Left colon (tissue), 2 donors: Measurements from ENCODE around the gene MAP1LC3A. TPM values are rescaled to one million over a fixed set of nuclear protein-coding genes. Genes with fewer than 3 reads are reported as not detected.
A peak's percentile ranks its signal among the peaks of the same experiment; 100 is the strongest.

Experiments
- ATAC-seq: fragments of 200-7000 bp; cut with Tn5 transposase; one replicate; pipeline ENCODE4 v1.9.1; 2020; ENCODE audit warnings: mild to moderate bottlenecking, moderate library complexity
- DNase-seq, 2 donors: peaks; one replicate each; pipeline ENCODE4 v3.0.0-alpha.2; 2020
- intact Hi-C, 2 donors: fragments of 100-400 bp; cut with DNase I in 1 of 2; cut with micrococcal nuclease in 1 of 2; formaldehyde crosslinking; loops; one replicate each; pipeline versions ENCODE4 v1.11.2 to v1.14.0; 2022; cut with DNase I, micrococcal nuclease
- total RNA-seq, 2 donors: library from RNA; stranded (reverse); fragmentation: NEBNext Ultra II Directional; extraction: Animal tissue kit (Norgen Biotek cat#: 25700); gene quantifications; one replicate each; pipeline ENCODE4 v1.2.1, GENCODE V29; 2021
- donor health status: DM: no; HTN: no; CAD: no.
- donor health status: DM: yes; HTN: yes; CAD: no.

The MAP1LC3A gene
- total RNA-seq, 2 donors from 2014 or later = 42.8 to 47.7 TPM

DNA sequence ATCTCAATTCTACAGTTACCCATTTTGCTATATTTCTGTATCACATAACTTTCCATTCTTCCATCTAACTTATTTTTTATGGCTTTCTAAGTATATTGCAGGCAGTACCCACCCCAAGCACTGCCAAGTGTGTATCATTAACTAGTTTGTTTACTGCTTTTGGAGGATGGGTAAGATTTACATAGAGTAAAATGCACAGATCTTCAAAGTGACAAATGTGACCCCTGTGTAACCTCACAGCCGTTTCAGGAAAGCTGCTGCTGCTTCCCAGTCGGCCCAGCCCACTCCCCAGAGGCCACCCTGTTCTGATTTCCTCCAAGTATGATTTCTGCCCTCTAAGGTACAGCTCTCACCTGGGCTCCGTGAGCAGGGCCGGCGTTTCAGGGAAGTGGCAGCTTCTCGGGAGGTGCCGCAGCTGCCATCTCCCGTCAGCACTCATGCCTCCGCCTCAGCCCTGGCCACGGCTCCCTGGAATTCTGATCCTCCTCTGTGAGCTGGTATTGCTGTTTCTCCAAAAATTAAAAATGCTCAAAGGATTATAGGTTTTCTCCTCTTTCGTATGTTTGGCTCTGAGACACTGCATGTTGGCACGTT is 15.0 kb upstream of the MAP1LC3A start:
- DNase-seq (peak in 1 of 2 donors; percentile 51), ATAC-seq (peak; percentile 55)
- intact Hi-C loops = no loop called here

DNA sequence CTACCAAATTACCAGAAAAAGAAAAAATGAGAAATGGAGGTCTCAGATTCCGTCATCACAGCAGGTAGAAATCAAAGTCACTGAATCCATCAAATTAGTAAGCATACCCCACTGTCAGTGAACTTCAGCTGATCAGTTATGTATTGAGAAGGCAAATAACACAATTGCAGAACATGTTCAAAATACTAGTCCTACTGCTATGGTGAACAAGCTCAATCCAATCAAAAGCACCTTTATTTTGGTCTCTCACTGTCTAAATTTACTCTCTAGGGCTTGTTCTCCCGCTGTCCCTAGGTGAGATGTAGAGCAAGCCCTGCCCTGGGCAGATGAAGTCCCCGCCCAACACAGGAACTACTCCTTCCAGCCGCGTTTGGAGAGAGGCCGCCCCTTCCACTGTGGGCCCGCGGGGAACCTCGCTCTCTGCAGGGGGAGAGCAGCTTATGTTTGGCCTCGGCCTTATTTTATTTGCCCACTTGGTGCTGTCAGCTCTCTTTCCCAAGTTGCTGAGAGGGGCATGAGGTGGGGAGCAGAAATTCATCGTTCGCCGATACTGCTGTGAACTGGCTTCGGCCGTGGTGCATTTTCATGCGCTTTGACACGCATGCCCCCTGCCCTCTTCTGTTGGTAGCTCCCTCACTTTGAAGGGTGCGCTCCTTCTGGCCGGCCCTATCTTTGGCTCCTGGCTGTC is 14.3 kb upstream of the MAP1LC3A start:
- intact Hi-C loops = no loop called here
- ATAC-seq = peak; percentile 57
- DNase-seq = no peak

DNA sequence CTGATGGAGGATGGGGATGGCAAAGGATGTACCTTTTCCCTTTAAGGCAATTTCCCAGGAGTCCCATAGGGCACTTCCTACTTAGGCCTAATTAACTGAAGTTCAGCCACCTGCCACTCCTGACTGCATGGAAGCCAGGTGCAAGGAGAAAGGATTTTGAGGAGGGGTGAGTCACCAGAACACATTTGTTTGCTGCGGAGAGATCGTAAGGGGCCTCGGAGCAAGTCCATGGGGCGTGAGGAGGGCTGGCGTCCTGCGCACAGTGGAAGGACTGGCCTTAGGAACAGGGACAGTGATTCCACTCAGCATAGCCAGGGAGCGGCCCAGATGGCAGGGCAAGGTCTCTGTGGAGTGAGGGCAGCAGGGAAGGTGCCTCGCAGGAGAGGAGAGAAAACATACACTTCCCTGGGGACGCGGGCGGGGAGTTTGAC is 11.8 kb upstream of the MAP1LC3A start:
- ATAC-seq (peak; percentile 81), DNase-seq (peak; percentile 46 to 66)
- intact Hi-C loops = no loop called here

DNA sequence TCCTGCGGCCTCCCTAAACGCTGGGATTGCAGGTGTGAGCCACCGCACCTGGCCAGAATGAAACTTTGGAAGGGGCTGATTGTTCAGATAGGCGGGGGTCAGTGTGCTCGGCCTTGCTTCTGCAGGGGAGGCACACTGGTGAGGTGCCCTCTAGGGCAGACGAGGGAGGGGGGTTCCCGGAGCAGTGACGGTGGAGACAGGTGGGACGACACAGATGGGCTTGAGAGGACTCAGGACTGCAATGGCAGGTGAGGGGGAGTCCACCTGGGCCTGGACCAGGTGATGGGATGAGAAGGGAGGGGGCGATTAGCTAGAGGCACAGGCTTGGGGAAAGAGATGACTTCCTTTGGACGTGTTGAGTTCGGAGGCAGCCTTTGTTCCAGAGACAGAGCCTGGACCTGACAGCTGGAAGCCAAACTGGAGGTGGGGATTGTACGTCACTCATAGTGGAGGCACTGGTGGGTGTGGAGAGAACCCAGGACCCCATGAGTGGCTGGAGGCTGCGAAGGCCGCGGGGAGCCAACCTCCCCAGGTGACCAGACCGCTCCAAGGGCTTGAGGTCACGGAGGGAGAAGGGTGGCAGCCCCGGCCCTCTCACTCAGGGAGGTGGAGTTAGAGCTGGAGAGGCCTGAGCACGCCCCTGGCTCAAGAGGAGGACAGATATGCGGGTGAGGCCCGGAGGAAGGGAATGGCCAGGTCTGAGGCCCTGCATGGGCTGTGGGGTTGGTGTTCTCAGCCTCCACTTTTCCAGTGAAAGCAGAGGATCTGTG is 10.5 kb upstream of the MAP1LC3A start:
- ATAC-seq (no peak), DNase-seq (no peak)
- intact Hi-C loops = no loop called here

DNA sequence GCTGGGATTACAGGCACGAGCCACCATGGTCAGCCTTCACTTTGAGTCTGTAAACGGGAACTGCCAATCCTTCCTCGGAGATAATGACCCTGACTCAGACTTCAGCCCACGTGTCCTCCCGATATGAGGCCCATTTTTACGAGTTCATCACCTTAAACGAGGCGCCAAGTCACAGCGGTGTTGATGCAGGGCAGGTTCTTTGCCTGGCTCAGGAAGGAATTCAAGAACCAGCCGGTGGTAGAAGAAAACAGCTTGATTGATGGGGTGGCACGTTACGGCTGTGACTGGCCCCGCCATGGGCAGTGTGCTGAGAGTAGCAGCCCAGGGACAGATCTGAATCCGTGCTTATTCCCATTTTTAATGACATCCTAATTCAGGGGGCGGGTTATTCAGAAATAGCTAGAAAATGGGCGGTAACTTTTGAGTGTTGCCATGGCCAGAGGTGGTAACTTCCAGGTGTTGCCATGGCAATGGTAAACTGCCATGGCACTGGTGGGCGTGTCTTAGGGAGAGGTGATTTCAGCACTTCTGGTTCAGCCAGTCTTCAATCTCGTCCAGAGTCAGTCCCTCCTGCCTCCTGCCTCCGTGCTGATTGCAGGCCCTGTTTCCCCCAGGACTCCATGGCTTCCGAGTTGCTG is 9.1 kb upstream of the MAP1LC3A start:
- ATAC-seq = peak; percentile 35
- intact Hi-C loops = no loop called here
- peak in 1 of 2 donors; percentile 52 for DNase-seq

- intact Hi-C loops = no loop called here
- no peak for DNase-seq
- no peak for ATAC-seq
These were observed 8.6 kb upstream of the MAP1LC3A start for GRCh38 chr20:34549929-34550305.

DNA sequence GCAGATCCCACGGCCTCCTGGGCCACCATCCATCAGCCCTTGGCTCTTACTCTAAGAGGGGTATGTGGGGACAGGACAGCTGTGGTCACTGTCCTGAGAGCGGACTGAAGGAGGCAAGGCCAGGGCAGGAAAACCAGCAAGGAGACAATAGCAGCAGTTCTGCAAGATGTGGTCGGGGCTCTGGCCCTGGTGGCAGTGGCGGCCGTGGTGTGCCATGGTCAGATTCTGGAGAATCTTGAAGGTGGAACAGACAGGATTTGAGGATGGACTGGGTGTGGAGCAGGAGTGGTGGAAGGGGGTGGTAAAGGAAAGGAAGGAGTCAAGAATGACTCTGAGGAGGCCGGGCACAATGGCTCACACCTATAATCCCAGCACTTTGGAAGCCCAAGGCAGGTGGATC is 5.9 kb upstream of the MAP1LC3A start:
- DNase-seq (no peak), ATAC-seq (no peak)
- intact Hi-C loops = no loop called here

- intact Hi-C loops = no loop called here
- ATAC-seq = peak; percentile 26
- no peak for DNase-seq
These were observed 5.1 kb upstream of the MAP1LC3A start for GRCh38 chr20:34553366-34553867.

DNA sequence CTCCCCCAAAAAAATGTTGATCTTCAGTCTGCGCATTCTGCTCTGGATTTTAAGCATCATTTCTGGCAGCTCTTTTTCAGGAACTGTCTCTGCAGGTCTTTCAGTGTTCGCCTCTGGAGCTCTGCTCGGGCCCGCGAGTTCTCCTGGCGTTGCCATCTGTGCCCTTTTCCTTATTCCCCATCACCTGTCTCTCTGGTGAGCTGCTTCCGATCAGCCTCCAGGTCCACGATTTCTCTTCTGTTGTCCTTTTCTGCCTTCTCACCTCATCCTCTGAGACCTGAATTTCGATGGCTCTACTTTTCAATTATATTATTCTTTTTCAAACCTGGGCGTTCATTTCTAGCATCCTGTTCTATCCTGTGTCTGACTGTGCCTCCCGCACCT is 590 bp upstream of the MAP1LC3A start:
- intact Hi-C loops = no loop called here

DNA sequence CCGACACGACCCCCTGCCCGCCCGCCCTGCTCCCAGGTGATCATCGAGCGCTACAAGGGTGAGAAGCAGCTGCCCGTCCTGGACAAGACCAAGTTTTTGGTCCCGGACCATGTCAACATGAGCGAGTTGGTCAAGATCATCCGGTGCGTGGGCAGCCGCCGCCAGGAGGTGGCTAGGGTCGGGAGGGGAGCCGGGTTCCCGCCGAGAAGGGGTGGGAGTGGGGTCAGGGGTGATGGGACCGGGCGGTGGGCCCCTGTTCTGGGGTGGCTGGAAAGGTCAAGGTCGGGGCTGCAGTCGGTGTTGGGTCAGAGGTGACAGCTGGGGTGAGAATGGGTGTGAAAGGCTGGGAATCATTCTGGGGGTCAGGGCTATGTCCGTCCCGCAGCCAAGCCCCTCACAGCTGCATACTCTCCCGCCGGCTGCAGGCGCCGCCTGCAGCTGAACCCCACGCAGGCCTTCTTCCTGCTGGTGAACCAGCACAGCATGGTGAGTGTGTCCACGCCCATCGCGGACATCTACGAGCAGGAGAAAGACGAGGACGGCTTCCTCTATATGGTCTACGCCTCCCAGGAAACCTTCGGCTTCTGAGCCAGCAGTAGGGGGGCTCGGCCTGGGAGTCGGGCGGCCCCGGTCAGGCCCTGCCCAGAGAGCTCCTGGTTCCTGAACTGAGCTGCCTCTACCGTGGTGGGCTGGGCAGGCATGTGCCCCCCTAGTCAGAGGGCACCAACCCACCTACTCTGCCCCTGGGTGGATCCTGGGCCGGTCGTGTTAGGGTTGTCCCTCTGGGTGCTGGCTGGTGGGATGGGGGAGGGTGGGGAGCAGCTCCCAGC is 1.0 kb downstream of the MAP1LC3A start:
- DNase-seq (no peak), ATAC-seq (no peak)
- intact Hi-C loops = no loop called here

More for the DNA sequence above, 590 bp upstream of the MAP1LC3A start:
- DNase-seq = no peak
- peak; percentile 14 for ATAC-seq

DNA sequence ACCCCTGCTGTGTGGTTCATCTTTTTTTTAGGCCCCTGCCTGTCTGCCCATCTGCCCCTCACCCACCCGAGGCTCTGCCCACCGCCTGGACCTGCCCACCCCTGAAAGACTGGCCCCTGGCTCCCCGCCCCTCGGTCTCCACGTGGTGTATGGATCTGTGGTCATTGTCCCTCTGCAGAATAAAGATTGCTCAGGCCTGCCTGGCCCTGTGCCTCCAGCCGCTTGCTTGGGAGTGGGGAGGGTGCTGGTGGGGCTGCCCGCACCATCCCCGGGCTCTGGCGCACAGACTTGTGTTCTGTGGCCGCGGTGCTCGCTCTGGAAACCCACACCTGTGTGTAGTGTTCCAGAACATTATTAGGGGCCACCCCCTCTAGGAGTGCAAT is 1.6 kb downstream of the MAP1LC3A start:
- no peak for ATAC-seq
- no peak for DNase-seq

GRCh38 chr20:34560614-34561013 is 2.1 kb downstream of the MAP1LC3A start:
- DNase-seq = no peak
- intact Hi-C loops = no loop called here
- no peak for ATAC-seq

More for the DNA sequence above, 1.6 kb downstream of the MAP1LC3A start:
- intact Hi-C loops = no loop called here

GRCh38 chr20:34561661-34562060 is 3.1 kb downstream of the MAP1LC3A start:
- intact Hi-C loops = no loop called here
- ATAC-seq = no peak

DNA sequence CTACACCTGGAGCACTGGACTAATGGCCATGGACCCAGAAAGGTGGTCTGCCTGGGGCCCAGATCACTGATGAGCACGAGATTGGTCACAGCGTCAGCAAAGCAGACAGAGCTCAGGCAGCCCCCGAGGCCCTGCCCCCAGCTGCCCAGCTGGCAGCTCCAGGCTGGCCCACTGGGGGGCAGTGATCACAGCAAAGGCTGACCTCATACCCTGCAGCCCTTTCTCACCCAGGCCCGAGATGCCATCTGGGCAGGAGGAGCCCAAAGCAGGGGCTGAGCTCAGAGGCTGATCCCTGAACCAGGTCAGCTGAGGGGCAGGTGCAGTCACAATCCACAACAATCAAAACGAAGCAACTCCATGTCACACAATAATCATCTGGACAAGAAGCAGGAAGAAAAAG is 4.1 kb downstream of the MAP1LC3A start:
- DNase-seq (no peak), ATAC-seq (no peak)
- intact Hi-C loops = no loop called here

More at GRCh38 chr20:34561661-34562060, 3.1 kb downstream of the MAP1LC3A start:
- no peak for DNase-seq

DNA sequence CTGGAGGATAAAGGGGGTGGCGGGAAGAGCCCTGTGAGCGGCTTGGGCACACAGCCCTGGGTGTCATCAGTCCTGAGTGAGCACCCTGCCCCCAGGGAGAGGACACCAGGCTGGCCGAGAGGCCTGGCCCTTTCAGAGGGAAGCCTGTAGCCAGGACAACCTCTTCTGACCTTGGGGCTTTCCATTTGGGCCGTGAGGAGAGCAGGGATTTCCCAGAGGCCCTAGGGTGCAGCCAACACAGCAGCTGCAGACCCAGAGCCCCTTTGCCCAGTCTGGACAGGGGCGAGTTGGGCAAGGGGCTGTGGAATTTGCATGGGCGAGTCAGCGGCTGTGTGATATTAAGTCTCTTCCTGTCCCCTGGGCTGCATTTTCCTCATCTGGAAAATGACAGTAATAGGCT is 6.3 kb downstream of the MAP1LC3A start:
- no peak for ATAC-seq
- no peak for DNase-seq
- intact Hi-C loops = no loop called here

GRCh38 chr20:34566978-34567891 is 8.7 kb downstream of the MAP1LC3A start:
- no peak for DNase-seq
- intact Hi-C loops = no loop called here
- ATAC-seq = no peak
